NCI-H2107 (cell line): ENCODE measurements around the gene DHRS4L2.

Source experiments
- DNase-seq: peaks from one replicate; lab custom pipeline; 2025; lab: John Stamatoyannopoulos, UW

Gene DHRS4L2

DNA sequence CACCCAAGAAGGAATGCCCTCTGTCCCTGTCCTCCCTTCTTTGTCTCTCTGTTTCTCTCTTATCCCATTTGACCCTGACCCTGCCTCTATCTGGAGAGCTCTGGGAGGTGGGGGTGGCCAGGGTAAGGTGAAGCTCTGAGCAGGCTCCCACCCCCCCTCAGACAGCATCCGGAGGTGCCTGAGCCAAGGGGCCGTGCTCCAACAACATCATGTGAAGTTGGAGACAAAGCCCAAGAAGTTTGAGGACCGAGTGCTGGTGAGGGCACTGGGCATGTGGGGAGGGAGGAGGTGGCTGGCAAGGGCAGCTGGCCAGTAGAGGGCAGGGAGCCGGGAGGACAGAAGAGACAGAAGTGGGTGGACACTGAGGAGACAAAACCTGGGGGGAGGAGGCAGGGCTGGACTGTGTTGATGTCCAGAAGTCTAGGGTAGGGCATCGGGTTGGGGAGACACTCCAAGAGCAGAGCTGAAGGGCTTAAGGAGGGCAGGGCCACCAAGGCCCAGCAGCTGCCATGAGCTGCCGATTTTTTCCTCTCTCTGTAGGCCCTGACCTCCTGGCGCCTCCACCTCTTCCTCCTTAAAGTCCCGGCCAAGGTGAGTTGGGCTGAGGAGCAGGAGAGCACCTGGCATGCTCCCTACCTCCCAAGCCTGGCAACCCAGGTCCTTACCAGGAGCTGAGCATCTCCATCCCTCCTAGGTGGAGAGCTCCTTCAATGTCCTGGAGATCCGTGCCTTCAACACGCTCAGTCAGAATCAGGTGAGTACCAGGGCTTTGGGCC lies 65.0 kb downstream of the DHRS4L2 start:
- no peak for DNase-seq

GRCh38 chr14:24054324-24054641 lies 65.6 kb downstream of the DHRS4L2 start:
- DNase-seq: no peak

DNA sequence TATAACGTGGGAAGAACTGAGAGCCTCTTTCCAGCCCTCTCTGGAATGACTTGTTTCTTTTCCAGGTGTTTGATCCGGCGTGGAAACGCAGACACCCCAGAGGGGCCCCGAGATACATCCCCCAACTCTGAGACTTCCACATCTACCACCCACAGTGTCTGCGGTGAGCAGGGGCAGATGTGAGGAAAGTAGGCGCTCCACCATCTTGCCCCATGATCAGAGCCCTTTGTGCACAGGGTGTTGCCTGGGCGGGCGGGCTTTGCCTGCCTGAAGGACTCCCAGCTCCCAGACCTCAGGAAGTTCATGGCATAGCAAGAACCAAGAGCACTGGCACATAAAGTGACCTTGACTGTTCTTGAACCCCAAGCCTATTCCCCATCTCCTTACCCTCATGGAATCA lies 65.9 kb downstream of the DHRS4L2 start:
- DNase-seq: no peak
